ENCODE measurements around the gene HOXB2. TPM values are rescaled to one million over a fixed set of nuclear protein-coding genes. Genes with fewer than 3 reads are reported as not detected.

The HOXB2 gene
- total and polyA plus RNA-seq, 9 of the 15 experiments (the other 6 are each of a cell fraction or from before 2014, with no cell fraction given): 2.1 to 97.7 (median 21.2) TPM

DNA sequence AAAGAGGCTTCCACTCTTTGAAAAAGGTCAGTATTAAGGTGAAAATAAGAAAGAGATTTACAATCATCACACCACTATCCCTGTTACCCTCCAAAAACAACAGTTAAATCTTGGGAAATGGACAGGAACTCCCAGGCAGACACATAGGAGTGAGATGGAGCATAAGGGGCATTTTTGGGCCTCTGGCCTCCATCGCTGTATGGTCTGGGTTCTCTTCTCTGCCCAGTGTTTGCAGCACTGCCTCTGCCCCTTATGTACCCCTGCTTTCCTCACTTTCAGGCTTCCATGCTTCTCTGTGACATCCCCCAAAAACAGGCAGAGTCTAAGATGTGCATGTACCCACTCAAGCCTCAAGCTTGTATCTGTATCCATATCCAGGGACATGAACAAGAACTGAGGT lies 630 bp upstream of the HOXB2 start (continued):
- TF ChIP-seq, protein P1, sequence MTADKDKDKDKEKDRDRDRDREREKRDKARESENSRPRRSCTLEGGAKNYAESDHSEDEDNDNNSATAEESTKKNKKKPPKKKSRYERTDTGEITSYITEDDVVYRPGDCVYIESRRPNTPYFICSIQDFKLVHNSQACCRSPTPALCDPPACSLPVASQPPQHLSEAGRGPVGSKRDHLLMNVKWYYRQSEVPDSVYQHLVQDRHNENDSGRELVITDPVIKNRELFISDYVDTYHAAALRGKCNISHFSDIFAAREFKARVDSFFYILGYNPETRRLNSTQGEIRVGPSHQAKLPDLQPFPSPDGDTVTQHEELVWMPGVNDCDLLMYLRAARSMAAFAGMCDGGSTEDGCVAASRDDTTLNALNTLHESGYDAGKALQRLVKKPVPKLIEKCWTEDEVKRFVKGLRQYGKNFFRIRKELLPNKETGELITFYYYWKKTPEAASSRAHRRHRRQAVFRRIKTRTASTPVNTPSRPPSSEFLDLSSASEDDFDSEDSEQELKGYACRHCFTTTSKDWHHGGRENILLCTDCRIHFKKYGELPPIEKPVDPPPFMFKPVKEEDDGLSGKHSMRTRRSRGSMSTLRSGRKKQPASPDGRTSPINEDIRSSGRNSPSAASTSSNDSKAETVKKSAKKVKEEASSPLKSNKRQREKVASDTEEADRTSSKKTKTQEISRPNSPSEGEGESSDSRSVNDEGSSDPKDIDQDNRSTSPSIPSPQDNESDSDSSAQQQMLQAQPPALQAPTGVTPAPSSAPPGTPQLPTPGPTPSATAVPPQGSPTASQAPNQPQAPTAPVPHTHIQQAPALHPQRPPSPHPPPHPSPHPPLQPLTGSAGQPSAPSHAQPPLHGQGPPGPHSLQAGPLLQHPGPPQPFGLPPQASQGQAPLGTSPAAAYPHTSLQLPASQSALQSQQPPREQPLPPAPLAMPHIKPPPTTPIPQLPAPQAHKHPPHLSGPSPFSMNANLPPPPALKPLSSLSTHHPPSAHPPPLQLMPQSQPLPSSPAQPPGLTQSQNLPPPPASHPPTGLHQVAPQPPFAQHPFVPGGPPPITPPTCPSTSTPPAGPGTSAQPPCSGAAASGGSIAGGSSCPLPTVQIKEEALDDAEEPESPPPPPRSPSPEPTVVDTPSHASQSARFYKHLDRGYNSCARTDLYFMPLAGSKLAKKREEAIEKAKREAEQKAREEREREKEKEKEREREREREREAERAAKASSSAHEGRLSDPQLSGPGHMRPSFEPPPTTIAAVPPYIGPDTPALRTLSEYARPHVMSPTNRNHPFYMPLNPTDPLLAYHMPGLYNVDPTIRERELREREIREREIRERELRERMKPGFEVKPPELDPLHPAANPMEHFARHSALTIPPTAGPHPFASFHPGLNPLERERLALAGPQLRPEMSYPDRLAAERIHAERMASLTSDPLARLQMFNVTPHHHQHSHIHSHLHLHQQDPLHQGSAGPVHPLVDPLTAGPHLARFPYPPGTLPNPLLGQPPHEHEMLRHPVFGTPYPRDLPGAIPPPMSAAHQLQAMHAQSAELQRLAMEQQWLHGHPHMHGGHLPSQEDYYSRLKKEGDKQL (CRISPR knock-in tag; IDR thresholded peaks at IDR 0.05; ENCODE audit: borderline replicate concordance): no peak
- TF ChIP-seq CEBPZ (IDR thresholded peaks at IDR 0.05; ENCODE audit: borderline replicate concordance, low read depth, low read length) (no peak), MTA3 (IDR thresholded peaks at IDR 0.05; ENCODE audit: borderline replicate concordance) (no peak), POU5F1 (IDR thresholded peaks at IDR 0.05; ENCODE audit: borderline replicate concordance, low read depth, low read length, partially characterized antibody) (no peak), SAFB2 (IDR thresholded peaks at IDR 0.05; ENCODE audit: borderline replicate concordance, low read depth, low read length, severe bottlenecking) (no peak), TCFL5 (CRISPR knock-in tag; conservative IDR thresholded peaks at IDR 0.05) (no peak), MAFF (IDR thresholded peaks at IDR 0.05; ENCODE audit: low read length) (no peak), POLR2H (tag; IDR thresholded peaks at IDR 0.05; ENCODE audit: low read depth) (no peak), ZNF778 (CRISPR knock-in tag; IDR thresholded peaks at IDR 0.05) (no peak), ATF6 (CRISPR knock-in tag; IDR thresholded peaks at IDR 0.05) (no peak)
- TF ChIP-seq, protein P2, sequence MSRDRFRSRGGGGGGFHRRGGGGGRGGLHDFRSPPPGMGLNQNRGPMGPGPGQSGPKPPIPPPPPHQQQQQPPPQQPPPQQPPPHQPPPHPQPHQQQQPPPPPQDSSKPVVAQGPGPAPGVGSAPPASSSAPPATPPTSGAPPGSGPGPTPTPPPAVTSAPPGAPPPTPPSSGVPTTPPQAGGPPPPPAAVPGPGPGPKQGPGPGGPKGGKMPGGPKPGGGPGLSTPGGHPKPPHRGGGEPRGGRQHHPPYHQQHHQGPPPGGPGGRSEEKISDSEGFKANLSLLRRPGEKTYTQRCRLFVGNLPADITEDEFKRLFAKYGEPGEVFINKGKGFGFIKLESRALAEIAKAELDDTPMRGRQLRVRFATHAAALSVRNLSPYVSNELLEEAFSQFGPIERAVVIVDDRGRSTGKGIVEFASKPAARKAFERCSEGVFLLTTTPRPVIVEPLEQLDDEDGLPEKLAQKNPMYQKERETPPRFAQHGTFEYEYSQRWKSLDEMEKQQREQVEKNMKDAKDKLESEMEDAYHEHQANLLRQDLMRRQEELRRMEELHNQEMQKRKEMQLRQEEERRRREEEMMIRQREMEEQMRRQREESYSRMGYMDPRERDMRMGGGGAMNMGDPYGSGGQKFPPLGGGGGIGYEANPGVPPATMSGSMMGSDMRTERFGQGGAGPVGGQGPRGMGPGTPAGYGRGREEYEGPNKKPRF (IDR thresholded peaks at IDR 0.05; ENCODE audit: low read depth, low read length): no peak
- TF ChIP-seq, protein P3, sequence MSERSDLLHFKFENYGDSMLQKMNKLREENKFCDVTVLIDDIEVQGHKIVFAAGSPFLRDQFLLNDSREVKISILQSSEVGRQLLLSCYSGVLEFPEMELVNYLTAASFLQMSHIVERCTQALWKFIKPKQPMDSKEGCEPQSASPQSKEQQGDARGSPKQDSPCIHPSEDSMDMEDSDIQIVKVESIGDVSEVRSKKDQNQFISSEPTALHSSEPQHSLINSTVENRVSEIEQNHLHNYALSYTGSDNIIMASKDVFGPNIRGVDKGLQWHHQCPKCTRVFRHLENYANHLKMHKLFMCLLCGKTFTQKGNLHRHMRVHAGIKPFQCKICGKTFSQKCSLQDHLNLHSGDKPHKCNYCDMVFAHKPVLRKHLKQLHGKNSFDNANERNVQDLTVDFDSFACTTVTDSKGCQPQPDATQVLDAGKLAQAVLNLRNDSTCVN (CRISPR knock-in tag; IDR thresholded peaks at IDR 0.05): no peak
